Eye (tissue), 1 donor: ENCODE results near the gene MEX3C.
A peak's percentile ranks its signal among the peaks of the same experiment; 100 is the strongest.

Experiments used
- DNase-seq: peaks from one replicate; pipeline ENCODE4 v3.0.0-alpha.2; 2015

The MEX3C gene

DNA sequence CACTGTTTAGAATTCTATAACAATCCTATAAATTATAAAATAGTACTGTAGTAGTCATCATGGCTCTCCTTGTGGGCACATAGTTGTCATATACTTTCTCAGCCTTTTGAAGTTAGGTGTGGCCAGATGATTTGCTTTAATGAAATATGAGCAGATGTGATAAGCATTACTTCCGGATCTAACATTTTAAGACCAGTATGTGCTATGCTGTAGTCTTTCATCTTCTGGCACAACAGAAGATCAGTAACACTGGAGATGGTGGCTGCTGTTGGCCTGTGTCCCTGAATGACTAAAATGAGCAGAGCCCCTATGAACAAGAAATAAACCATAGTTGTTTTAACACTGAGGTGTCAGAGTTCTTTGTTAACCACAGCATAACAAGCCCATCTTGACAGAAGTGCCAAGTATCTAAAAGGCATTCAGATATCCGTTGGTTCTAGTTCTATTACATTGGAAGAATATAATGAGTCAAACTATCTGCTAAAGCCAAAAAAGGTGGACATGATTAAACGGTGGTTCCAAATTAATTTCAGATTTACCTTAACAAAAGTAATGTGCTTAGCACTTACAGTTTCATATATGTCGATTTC is 6.3 kb downstream of the MEX3C start:
- DNase-seq = no peak

DNA sequence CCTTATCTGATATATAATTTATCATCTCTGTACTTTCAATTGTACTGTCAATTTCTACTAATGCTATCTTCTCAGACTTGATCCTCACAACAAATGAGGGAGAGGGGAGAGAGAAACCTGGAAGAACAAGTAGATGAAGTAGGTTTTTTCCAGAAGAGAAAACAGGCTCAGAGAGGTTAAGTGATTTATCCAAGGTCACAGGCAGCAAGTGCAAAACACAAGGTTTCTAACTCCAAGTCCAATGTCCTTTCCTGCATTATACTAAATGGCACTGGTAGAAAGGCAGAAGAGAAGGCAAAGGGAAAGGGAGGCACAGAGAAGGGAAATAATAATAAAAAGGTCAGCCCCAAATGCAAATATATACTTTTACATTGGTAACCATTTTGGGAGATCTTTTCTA is 7.5 kb downstream of the MEX3C start:
- DNase-seq = no peak

DNA sequence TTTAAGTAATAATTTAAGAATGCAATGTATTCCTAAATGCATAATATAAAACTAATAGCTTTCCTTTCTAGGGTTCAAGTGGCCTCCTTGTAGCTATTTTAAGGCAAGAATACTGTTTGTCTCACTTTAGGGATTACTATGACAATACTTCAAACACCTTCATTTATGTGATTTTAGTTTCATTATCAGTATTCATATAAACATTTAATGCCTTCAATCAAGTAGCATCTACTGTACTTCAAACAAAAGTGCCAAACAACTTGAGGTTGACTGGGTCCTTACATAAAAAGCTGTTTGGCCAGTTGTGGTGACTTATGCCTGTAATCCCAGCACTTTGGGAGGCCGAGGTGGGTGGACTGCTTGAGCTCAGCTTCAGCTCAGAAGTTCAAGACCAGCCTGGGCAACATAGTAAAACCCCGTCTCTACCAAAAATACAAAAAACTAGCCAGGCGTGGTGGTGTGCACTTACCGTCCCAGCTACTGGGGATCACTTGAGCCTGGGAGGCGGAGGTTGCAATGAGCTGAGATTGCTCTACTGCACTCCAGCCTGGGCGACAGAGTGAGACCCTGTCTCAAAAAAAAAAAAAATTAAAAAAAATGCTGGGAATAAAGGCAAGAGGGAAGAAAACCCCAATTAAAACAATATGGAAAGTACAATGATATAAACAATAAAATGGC is 9.3 kb downstream of the MEX3C start:
- no peak for DNase-seq

DNA sequence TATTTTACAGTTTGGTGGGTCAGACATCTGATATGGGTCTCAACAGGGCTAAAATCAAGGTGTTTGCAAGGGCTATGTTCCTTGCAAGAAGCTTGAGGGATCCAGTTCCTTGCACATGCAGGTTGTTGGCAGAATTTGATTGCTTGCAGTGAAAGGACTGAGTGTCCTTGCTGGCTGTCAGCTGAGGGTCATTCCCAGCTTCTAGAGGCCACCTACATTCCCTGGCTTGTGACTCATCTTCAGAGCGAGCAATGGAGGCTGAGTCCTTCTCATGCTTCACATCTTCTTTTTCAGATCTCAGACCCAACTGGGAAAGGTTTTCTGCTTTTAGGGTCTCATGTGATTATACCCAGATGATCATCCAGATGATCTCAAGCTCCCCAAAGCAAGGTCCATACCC is 12.4 kb downstream of the MEX3C start:
- no peak for DNase-seq

DNA sequence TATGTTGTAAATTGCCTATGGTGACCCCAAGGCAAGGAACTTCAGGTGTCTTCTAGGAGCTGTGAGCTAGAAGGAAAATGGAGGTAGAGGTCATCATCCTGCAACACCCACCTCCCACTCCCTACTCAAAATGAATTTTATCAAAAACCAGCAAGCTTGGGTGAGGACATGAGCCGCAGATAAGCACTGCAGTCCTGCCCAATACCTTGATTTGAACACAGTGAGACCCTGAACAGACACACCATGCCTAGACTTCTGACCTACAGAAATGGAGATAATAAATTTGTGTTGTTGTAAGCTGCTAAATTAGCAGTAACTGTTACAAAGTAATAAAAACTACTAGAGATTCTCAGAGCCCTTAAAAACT is 13.4 kb downstream of the MEX3C start:
- no peak for DNase-seq

DNA sequence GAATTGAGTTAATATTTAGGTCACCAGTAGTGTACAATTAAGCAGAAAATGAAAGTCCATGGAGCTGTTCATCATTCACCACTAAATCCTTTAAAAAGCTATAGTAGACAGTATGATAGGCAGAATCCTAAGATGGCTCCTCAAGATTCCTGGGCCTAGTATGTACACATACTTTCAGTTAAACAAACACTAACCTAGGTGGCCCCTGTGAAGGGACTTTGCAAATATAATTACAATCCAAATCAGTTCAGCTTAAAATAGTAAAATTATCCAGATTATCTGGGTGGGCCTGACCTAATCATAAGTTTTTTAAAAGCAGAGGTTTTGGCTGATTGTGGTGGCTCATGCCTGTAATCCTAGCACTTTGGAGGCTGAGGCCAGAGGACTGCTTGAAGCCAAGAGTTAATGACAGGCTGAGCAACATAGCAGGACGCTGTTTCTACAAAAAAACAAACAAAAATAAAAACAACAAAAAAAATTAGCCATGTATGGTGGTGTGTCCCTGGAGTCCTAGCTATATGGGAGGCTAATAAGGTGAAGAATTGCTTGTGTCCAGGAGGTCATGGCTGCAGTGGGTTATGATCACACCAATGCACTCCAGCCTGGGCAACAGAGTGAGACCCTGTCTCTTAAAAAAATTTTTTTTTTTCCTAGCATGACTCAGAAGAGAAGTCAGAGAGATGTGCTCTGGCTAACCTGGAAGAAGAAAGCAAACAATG is 13.9 kb downstream of the MEX3C start:
- DNase-seq = no peak

DNA sequence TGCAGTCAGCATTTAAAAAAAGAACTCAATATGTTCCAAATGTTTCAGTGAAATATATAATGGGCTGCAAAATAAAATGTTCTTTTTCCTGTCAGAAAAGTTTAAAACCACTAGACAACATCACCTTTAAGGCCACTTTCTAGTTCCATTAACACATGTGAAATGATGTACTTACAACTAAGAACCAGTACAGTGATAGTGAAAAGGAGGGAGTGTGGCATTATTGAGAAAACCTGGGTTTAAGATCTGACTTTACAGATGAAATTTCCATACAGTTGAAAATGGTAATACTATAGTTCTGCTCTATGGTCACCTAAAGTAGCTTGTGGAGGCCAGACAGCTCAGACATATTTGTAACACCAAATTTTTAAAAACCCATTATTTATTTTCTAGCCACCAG is 14.7 kb downstream of the MEX3C start:
- no peak for DNase-seq

DNA sequence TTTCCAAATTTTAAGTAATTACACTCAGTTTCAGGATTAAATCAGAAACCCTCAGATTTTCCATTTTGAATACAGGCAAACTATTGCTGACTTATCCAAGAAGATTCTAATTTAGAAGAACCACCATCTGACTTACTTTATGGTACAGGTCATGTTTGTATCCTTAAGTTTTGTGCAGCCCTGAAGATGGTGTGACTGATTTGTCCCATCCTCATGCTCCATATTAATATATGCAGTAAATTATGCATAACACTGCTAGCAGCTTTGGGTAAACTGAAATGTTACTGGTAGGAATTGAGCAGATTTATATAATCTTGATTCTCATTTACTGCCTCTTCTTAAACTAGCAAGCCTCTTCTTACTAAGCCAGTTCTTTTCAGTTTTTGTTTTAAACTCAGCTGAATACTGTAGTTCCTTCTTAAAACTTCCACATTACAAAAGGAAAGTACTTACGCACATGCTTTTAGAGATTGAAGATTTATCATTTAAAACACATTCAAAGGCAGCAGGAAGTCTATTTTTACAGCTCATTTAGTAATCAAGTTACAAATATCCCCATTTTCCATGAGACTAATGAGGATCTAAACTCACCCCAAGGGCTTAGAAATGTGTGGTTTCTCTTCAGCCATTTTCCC is 25.7 kb downstream of the MEX3C start:
- DNase-seq = no peak

DNA sequence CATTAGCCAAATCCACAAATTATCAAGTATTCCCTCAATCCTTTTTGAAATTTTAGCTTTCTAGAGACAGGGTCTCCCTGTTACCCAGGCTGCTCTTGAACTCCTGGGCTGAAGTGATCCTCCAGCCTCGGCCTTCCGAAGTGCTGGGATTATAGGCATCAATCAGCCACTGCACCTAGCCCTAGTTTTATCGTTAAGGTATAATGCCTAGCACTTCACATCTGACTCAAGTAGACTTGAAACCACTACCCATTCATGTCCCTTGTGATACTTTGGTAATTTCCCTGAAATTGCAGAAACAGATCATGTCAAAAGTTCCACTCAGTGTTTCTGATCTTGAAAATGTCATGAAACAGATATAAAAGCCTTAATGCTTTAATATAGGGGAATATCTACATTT is 26.3 kb downstream of the MEX3C start:
- no peak for DNase-seq

DNA sequence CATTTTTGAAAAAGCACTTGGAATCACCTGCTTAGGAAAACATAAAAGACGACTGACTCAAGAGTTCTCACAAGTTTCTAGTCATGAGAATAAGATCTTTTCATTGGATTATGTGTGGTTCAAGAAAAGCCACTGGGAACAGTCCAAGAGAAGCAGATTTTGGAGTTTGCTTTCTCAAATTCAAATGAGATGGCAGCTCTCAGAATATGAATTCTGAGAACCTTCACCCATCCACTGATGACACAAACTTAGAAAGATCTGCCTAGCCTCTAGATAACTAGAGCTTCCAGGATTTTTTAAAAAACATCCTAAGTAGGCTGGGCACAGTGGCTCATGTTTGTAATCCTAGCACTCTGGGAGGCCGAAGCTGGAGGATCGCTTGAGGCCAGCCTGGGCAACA is 26.8 kb downstream of the MEX3C start:
- no peak for DNase-seq

DNA sequence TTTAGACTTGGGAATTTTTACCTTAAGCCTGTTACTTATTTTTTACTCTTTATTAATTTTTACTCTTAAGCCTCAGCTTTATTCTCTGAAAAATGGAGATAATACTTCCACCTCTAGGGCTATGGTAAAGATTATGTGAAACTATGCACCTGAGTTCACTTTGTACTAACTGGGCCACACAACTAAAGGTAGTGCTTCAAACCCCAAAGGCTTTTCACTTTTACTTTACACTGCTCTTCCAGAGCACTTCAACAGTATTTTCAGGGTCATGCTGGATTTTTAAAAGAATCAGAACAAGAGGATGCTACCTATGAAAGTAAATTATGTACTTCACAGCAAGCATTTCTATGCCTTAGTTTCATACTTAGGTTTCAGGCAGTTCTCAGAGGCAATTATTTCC is 27.8 kb downstream of the MEX3C start:
- DNase-seq = no peak

DNA sequence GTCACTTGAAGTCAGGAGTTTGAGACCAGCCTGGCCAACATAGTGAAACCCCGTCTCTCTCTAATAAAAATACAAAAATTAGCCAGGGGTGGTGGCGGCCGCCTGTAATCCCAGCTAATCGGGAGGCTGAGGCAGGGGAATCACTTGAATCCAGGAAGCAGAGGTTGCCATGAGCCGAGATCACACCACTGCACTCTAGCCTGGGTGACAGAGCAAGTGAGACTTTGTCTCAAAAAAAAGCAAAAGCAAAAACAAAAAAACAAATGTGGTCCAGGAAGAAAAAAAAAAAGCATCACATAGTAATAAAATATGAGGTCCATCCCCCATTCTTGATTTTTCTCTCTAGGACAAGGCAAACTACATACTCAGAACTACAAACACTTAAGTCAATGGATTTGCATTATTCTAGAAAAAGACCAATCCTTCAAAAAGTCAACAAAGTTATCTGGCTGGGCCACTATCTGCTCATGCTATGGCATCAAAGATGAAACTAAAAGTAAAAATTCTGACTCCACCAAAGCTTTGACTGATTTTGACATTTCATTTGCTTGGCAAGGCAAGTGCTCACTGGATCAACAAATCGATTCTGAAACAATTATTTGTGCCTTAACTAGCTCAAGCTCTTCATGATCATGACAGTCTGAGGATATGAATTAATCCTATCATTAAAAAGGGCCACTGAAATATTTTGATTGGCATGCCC is 28.4 kb downstream of the MEX3C start:
- DNase-seq = no peak

DNA sequence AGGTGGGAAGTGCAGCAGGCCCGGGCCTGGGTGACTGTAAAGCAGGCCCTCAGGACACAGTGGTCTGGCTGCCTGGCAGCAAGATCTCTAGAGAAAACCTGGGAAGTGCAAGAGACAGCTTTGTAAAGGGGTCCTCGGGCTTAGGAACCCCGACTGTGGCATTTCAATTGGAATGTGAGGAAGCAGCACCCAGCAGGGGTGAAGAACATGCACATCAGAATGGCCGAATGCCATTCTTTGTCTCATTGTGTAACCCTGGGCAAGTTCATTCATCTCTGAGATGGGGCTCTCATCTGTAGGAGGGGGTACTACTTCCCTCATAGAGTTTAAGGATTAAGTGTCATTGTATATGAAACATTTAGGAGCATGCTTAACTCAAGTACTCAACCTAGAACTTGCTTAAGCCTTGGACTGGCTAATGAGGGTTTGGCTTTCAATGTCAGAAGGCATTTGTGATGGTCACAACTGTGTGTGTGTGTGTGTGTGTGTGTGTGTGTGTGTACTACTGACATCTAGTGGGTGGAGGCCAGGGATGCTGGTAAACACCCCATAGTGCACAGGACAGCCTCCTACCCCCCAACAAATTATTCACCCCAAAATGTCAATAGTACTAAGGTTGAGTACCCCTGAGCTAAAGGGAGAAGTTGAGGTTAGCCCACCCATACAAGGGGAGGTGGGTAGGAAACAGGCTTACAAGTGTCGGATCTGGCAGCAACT is 29.3 kb downstream of the MEX3C start:
- peak; percentile 22 for DNase-seq

DNA sequence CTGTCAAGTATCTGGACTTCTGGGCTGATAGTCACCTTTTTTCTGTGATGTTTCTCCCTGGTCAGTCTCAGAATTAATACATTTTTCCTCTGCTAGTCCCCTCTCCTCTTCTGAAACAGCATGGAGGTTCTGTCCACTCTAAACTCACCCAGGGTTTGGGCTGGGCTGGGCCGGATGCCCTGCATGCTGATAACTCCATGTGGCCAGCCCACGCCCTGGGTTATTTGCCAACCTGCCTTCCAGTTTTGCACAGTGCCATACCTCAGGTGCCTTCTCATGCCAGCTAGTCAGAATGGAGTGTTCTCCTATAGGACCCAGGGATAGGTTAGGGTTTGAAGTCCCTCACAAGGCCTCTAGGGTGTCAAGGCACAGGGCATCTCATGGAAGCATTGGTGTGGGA is 32.2 kb downstream of the MEX3C start:
- no peak for DNase-seq

DNA sequence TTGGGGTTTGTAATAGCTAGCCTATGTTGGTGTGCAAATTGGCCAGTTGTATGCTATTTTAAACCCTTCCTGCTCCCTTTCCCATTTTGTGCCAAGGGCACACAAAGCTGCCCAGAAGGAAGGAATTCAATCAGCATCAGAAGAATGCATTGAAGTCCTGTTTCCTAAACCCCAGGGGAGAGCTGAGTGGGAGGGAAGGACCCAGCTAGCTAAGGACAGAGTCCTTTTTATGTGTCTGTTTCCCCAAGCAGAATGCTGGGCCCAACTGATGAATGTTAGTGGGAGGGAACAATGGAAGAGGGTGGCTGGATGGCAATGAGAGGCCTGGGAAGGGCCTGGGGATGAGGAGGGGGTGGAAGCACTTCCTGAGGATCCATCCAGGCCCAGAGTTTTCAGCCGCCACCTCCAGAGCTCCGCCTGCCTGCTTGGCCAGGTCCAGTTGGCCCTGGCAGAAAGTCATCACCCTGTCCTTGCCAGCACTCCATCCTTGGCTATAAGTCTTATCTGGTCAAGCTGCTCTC is 32.7 kb downstream of the MEX3C start:
- no peak for DNase-seq

DNA sequence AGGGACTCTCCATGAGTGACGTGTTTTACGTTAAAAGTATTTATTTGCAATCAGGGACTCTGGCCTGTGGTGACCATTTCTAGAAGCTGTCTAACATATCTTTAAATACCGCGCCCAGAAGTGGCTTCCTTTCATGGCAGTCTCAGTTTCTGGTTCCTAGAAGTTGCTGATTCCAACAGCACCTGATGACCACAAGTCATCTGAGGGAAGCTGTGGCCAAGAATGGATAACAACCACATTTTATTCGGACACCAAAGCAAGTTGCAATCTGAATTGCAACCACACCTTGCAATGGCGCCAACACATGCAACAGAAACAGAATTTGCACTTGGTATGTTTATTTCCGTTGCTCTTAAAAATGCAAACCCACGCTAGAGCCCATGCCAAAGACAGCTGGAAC is 33.1 kb downstream of the MEX3C start:
- no peak for DNase-seq

DNA sequence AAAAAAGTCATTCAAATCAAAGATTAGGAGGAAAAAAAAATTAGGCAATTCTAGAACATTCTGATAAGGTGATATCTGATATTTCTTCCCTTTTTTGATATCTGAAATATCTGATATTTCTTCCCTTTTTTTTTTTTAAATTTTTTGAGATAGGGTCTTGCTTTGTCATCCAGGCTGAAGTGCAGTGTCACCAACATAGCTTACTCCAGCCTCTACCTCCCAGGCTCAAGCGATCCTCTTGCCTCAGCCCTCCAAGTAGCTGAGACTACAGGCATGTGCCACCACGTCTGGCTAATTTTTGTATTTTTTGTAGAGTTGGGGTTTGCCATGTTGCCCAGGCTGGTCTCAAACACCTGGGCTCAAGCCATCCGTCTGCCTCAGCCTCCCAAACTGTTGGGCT is 33.9 kb downstream of the MEX3C start:
- no peak for DNase-seq

DNA sequence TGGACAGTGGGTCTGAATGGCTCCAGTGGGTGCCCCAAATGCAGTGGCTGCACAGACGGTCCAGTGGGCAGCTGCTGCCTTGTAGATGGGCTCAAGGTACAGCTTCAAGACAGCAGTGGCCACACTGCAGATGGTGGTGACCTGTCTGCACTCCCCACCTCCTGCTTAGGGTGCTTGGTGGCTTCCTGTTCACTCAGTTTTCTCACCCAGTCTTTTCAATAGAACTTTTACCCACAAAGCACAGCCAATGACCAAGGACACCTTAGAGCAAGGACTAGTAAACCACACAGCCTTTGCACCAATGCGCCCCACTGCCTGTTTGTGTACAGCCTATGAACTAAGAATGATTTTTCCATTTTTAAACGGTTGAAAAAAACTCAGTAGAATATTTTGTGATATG is 34.9 kb downstream of the MEX3C start:
- no peak for DNase-seq

DNA sequence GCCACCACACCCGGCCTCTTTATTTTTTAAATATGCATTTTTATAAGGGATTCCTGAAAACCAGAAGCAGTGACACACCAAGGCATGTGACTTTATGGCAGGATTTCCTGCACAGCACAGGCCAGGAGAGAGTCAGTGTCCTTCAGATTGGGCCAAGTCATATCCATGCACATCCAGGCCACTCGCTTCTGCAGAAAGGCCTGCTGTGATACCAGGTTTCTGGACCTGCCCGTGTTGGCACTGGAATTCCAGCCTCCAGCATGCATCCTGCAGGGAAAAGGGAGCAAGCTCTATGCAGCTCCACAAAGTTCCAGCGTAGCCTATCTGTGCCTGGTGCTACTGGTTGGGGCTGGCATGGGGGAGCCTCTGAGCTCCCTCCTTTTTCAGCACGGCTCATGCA is 36.8 kb downstream of the MEX3C start:
- no peak for DNase-seq

DNA sequence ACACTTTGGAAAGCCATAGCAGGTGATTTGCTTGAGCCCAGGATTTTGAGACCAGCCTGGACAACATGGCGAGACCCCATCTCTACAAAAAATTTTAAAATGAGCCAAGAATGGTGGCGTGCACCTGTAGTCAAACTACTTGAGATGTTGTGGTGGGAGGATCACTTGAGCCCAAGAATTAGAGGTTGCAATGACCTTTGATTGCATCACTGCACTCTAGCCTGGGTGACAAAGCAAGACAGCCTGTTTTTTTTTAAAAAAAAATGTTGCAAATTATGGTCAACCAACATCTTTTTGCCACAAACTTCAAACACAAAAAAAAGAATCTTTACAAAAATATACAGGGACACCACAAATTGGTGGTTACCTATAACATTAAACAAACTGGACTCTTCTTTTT is 40.3 kb downstream of the MEX3C start:
- DNase-seq = no peak

DNA sequence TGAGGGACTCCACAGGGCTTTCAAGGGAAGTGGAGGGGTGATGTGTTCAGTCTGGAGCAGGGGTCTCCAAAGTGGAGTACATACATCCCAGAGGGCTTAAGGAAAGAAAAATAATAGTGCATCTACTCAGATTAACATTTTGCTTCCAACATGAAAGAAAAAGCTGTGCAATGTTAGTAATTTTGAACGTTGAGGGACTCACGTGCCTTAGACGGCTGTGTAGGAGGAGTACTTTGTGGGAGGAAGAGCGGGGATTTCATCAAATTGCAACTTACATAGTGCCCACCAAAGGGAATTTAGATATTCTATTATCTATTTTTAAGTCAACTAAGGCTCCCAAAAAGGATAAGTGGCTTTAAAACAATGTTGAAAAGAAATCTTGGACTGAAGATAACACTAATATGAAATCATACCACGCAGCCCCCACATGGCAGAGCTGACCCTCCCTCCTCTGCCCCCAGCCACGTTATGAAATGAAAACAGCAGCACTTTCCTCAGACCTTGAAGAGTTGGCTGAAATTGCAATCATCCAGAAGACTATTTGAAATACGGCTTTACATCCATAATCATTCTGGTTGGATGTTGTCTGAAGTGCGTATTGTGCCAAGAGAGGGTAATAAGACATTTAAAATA is 42.9 kb downstream of the MEX3C start:
- DNase-seq = no peak
